ENCODE results near the gene OTOG.

Gene OTOG

GRCh38 chr11:17633279-17633986 is 86.4 kb downstream of the OTOG start:
- DNase-seq (ENCODE audit: low spot score): no peak

GRCh38 chr11:17633987-17634775 is 87.1 kb downstream of the OTOG start:
- DNase-seq (ENCODE audit: low spot score): no peak

GRCh38 chr11:17634776-17635550 is 87.9 kb downstream of the OTOG start:
- no peak for DNase-seq (ENCODE audit: low spot score)

GRCh38 chr11:17635551-17635938 is 88.5 kb downstream of the OTOG start:
- DNase-seq (ENCODE audit: low spot score): no peak

GRCh38 chr11:17636721-17637120 is 89.7 kb downstream of the OTOG start:
- DNase-seq (ENCODE audit: low spot score): no peak

GRCh38 chr11:17637901-17638300 is 90.8 kb downstream of the OTOG start:
- DNase-seq (ENCODE audit: low spot score): no peak

GRCh38 chr11:17638311-17638710 is 91.3 kb downstream of the OTOG start:
- no peak for DNase-seq (ENCODE audit: low spot score)

GRCh38 chr11:17639091-17639490 is 92.0 kb downstream of the OTOG start:
- no peak for DNase-seq (ENCODE audit: low spot score)

GRCh38 chr11:17639781-17640180 is 92.7 kb downstream of the OTOG start:
- DNase-seq (ENCODE audit: low spot score): no peak

GRCh38 chr11:17640493-17641164 is 93.6 kb downstream of the OTOG start:
- no peak for DNase-seq (ENCODE audit: low spot score)

GRCh38 chr11:17641792-17642350 is 94.8 kb downstream of the OTOG start:
- no peak for DNase-seq (ENCODE audit: low spot score)

GRCh38 chr11:17642370-17642769 is 95.3 kb downstream of the OTOG start:
- DNase-seq (ENCODE audit: low spot score): no peak

GRCh38 chr11:17642980-17643379 is 95.9 kb downstream of the OTOG start:
- no peak for DNase-seq (ENCODE audit: low spot score)

- no peak for DNase-seq (ENCODE audit: low spot score)
Measured at GRCh38 chr11:17643506-17644405, 96.7 kb downstream of the OTOG start.

GRCh38 chr11:17645190-17645970 is 98.3 kb downstream of the OTOG start:
- DNase-seq (ENCODE audit: low spot score): no peak

GRCh38 chr11:17646451-17647145 is 99.5 kb downstream of the OTOG start:
- no peak for DNase-seq (ENCODE audit: low spot score)

GRCh38 chr11:17648528-17648927 is 101.5 kb downstream of the OTOG start:
- DNase-seq (ENCODE audit: low spot score): no peak

- no peak for DNase-seq (ENCODE audit: low spot score)
Measured at GRCh38 chr11:17649261-17649660, 102.2 kb downstream of the OTOG start.

- no peak for DNase-seq (ENCODE audit: low spot score)
Measured at GRCh38 chr11:17649696-17650095, 102.6 kb downstream of the OTOG start.
